Heart right ventricle (tissue), 16 donors: ENCODE results near the gene CACNB1. TPM values are rescaled to one million over a fixed set of nuclear protein-coding genes. Genes with fewer than 3 reads are reported as not detected.

Experiments
- ATAC-seq, 8 donors: fragments of 200-7000 bp; cut with Tn5 transposase; one replicate each; pipeline ENCODE4 v1.9.1; 2020; ENCODE audit warnings: mild to moderate bottlenecking in 8 of 8, moderate library complexity in 8 of 8, moderate number of reproducible peaks in 1 of 8
- DNase-seq, 2 donors: peaks; one replicate each; pipeline ENCODE4 v3.0.0-alpha.2; 2020
- H3K27ac ChIP-seq, 10 donors: fragments of 200-600 bp; sonication (generic) in 2 of 10; one replicate each; pipeline versions ENCODE4 v1.5.0 to v1.8.0; 2020 to 2022; ENCODE audit warnings: mild to moderate bottlenecking in 3 of 10
- H3K27me3 ChIP-seq, 7 donors: fragments of 200-600 bp; one replicate each; pipeline ENCODE4 v1.8.0; 2021 to 2022; ENCODE audit warnings: mild to moderate bottlenecking in 2 of 7
- H3K36me3 ChIP-seq, 9 donors: fragments of 200-600 bp; sonication (generic) in 1 of 9; one replicate each; pipeline versions ENCODE4 v1.5.0 to v1.8.0; 2020 to 2022; ENCODE audit warnings: mild to moderate bottlenecking in 2 of 9
- H3K4me1 ChIP-seq, 9 donors: fragments of 200-600 bp; sonication (generic) in 1 of 9; one replicate each; pipeline versions ENCODE4 v1.5.0 to v1.8.0; 2020 to 2022; ENCODE audit warnings: mild to moderate bottlenecking in 4 of 9
- H3K4me3 ChIP-seq, 10 donors: fragments of 200-600 bp; sonication (generic) in 2 of 10; one replicate each; pipeline versions ENCODE4 v1.5.0 to v1.8.0; 2020 to 2022; ENCODE audit warnings: mild to moderate bottlenecking in 7 of 10, moderate library complexity in 2 of 10
- H3K9me3 ChIP-seq, 11 donors: fragments of 200-600 bp in 10 of 11; sonication (generic) in 2 of 11; one replicate each; pipeline versions ENCODE4 v1.5.0 to v1.8.0; 2013 to 2022; ENCODE audit warnings: mild to moderate bottlenecking in 2 of 11, control low read depth in 1 of 11, moderate library complexity in 1 of 11
- CTCF ChIP-seq, 9 donors: fragments of 200-600 bp; sonication (generic) in 2 of 9; IDR thresholded peaks; one replicate each; pipeline versions ENCODE4 v1.5.0 to v1.8.0; 2021 to 2022; ENCODE audit warnings: antibody characterized with exemption in 9 of 9, mild to moderate bottlenecking in 5 of 9, moderate library complexity in 1 of 9
- WGBS, 2 donors: extraction: QIAGEN DNeasy Blood & Tissue Kit; methylation state at CpG; one replicate each; pipeline ENCODE4 v1.1.7; 2013; ENCODE audit warnings: inconsistent platforms in 1 of 2; 5-methylcytosine and 5-hydroxymethylcytosine counted together
- intact Hi-C, 10 donors: fragments of 100-400 bp; cut with DNase I; formaldehyde crosslinking; loops; one replicate each; pipeline versions ENCODE4 v1.11.1 to v1.14.2; 2022
- polyA plus RNA-seq, 2 donors: library from polyadenylated mRNA; stranded (reverse); fragments of 200-250 nt; gene quantifications; one replicate each; pipeline ENCODE4 v1.2.3, GENCODE V29; 2013
- total RNA-seq, 10 donors: library from RNA; stranded (reverse); fragmentation: NEBNext Ultra II Directional in 3 of 10; extraction: Animal tissue kit (Norgen Biotek cat#: 25700) in 3 of 10; gene quantifications; one replicate each; pipeline versions ENCODE4 v1.2.1 to v1.2.4, GENCODE V29; 2021 to 2023
- donor health status: Arrhythmogenic right ventricular cardiomyopathy.
- donor health status: ischemic (EF 13 %, LVEDD 7.1; RV severe dilation, severe dysfunction).
- donor health status: healthy with polysubstance abuse.
- donor health status: DM: no; HTN: yes; CAD: no.
- donor health status: DM: no; HTN: no; CAD: no.
- donor health status: ischemic (EF 25% LVEDD 6.9; RV normal size, moderate dysfunction).
- donor health status: ischemic (EF 25% LVEDD 5.7; RV mildly dilated, moderate dysfunction).
- donor health status: healthy.
- donor health status: DM: yes; HTN: yes; CAD: no.
- donor health status: Ischemic cardiomyopathy.
- donor health status: ischemic (EF 35%, LVEDD 5.7; RV mildly dilated, moderate dysfunction).
- donor health status: nonischemic (EF 11% LVEDD 7.7; RV severe dilation, severe dysfunction).
- donor health status: DM: yes; HTN: yes; CAD: no.
- donor health status: PGD.
- donor health status: ischemic (EF 29% LVEDD 5.4; RV normal size, mild dysfunction).
- donor health status: nonischemic (EF 23%, LVEDD 6.1; RV moderate dilation, normal function).

The CACNB1 gene
- total and polyA plus RNA-seq, 12 donors: 3.3 to 11.5 (median 5.3) TPM

DNA sequence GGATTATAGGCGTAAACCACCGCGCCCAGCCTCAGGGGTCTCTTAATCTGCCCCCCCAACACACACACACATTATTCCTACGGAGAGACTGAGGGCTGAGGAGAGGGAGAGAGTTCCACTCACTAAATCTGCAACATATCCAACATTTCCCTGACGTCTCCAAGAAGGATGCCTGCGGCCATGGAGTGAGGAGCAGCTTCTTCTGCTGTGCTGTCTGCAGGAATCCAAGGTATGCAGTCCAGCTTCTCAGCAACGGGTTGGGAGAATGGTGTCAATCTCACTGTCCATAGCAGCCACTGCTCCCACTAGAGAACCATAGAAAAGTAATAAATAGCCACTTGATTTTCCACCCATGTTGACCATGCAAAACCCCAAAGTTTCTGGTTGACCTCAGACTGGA lies 41.0 kb downstream of the CACNB1 start:
- no peak for ATAC-seq
- H3K36me3 ChIP-seq: no peaks in the 10 kb centered on the region
- WGBS, 2 donors: 63% methylated on average over 7 of the region's 7 CpGs
- H3K4me1 ChIP-seq: peaks cover 3 to 38% (median 14%) of the 10 kb centered on the region in 9 donors
- TF ChIP-seq CTCF (IDR thresholded peaks at IDR 0.05): no peak
- DNase-seq: no peak
- intact Hi-C loops: loop anchor here in 1 of 10 donors (10.0 kb wide), 1 partner anchor 282 kb away; the partner anchor contains the start of gene LASP1
- H3K27ac ChIP-seq: no peak overlapping the region
- no peak overlapping the region for H3K4me3 ChIP-seq
- no peaks in the 10 kb centered on the region for H3K9me3 ChIP-seq
- H3K27me3 ChIP-seq: peaks cover 0 to 13% (median 3%) of the 10 kb centered on the region in 7 donors

- intact Hi-C loops: loop anchor here in 1 of 10 donors (10.0 kb wide), 1 partner anchor 281 kb away; the partner anchor contains the start of gene LASP1
- DNase-seq: no peak
Observed at GRCh38 chr17:39155654-39156053, 41.8 kb downstream of the CACNB1 start.

GRCh38 chr17:39153599-39154051 lies 43.8 kb downstream of the CACNB1 start:
- intact Hi-C loops: loop anchor here (1.0 to 10.0 kb wide), 15 partner anchors 56 to 283 kb away; partner anchors contain the start of genes LASP1 (in 4 of the 10) and FBXO47 (in 1 of the 10)
- Histone ChIP-seq H3K4me3 (peak overlapping the region; percentile 54 to 94 (median 81)), H3K4me1 (peaks cover 3 to 40% (median 17%) of the 10 kb centered on the region in 9 donors), H3K9me3 (no peaks in the 10 kb centered on the region), H3K27ac (peak overlapping the region; percentile 77 to 97 (median 91)), H3K36me3 (no peaks in the 10 kb centered on the region), H3K27me3 (peaks cover 0 to 37% (median 12%) of the 10 kb centered on the region in 7 donors)
- WGBS, 2 donors: 0% methylated on average over 16 of the region's 16 CpGs
- peak; percentile 92 to 95 for DNase-seq
- peak in 7 of 9 donors; percentile 13 to 38 (median 24) for TF ChIP-seq CTCF (IDR thresholded peaks at IDR 0.05)
- peak; percentile 72 to 95 (median 90) for ATAC-seq

More at GRCh38 chr17:39155654-39156053, 41.8 kb downstream of the CACNB1 start:
- Histone ChIP-seq H3K9me3 (no peaks in the 10 kb centered on the region), H3K36me3 (no peaks in the 10 kb centered on the region), H3K4me1 (peaks cover 3 to 34% (median 16%) of the 10 kb centered on the region in 9 donors), H3K4me3 (no peak overlapping the region), H3K27me3 (peaks cover 0 to 21% (median 6%) of the 10 kb centered on the region in 7 donors), H3K27ac (no peak overlapping the region)
- no peak for ATAC-seq
- WGBS, 2 donors: 40 to 43% methylated on average over 2 of the region's 2 CpGs
- no peak for TF ChIP-seq CTCF (IDR thresholded peaks at IDR 0.05)

- no peaks in the 10 kb centered on the region for H3K9me3 ChIP-seq
- 13 to 15% methylated on average over 25 of the region's 25 CpGs for WGBS, 2 donors
- H3K36me3 ChIP-seq: no peaks in the 10 kb centered on the region
- H3K27ac ChIP-seq: peak overlapping the region; percentile 72 to 97 (median 87)
- ATAC-seq (peak in 6 of 8 donors; percentile 2 to 25 (median 9)), DNase-seq (peak; percentile 39 to 53)
- H3K4me1 ChIP-seq: peaks cover 3 to 40% (median 17%) of the 10 kb centered on the region in 9 donors
- intact Hi-C loops: loop anchor here (1.0 to 10.0 kb wide), 13 partner anchors 55 to 281 kb away; partner anchors contain the start of genes LASP1 (in 4 of the 10) and FBXO47 (in 1 of the 10)
- H3K4me3 ChIP-seq: peak overlapping the region; percentile 56 to 94 (median 81)
- H3K27me3 ChIP-seq: peaks cover 0 to 37% (median 12%) of the 10 kb centered on the region in 7 donors
- TF ChIP-seq CTCF (IDR thresholded peaks at IDR 0.05): no peak
Observed at GRCh38 chr17:39151943-39152818, 45.3 kb downstream of the CACNB1 start.
